Trophoblast cell (in vitro differentiated cells and primary cell): Measurements from ENCODE around the gene TDRD6.

ENCODE experiments used
- DNase-seq, 2 donors: peaks; one replicate each; pipeline ENCODE4 v3.0.0-alpha.2; 2016
- H2AFZ ChIP-seq: 2 replicates; pipeline ENCODE4 v1.6.1; 2013; ENCODE audit warnings: low read length, moderate library complexity, mild to moderate bottlenecking; ENCODE audit not compliant: insufficient read depth, poor library complexity
- H2AK5ac ChIP-seq: 2 replicates; pipeline ENCODE4 v1.6.1; 2013; ENCODE audit warnings: mild to moderate bottlenecking, low read length
- H2BK120ac ChIP-seq: 2 replicates; pipeline ENCODE4 v1.6.1; 2013; ENCODE audit warnings: low read length, mild to moderate bottlenecking, moderate library complexity; ENCODE audit not compliant: insufficient read depth, poor library complexity
- H2BK12ac ChIP-seq: 2 replicates; pipeline ENCODE4 v1.6.1; 2013; ENCODE audit warnings: mild to moderate bottlenecking, low read length, moderate library complexity
- H2BK5ac ChIP-seq: 2 replicates; pipeline ENCODE4 v1.6.1; 2013; ENCODE audit warnings: low read length, low read depth, moderate library complexity, mild to moderate bottlenecking; ENCODE audit not compliant: poor library complexity
- H3K14ac ChIP-seq: 2 replicates; pipeline ENCODE4 v1.6.1; 2013; ENCODE audit warnings: mild to moderate bottlenecking, low read length
- H3K18ac ChIP-seq: 2 replicates; pipeline ENCODE4 v1.6.1; 2013; ENCODE audit warnings: mild to moderate bottlenecking, low read length
- H3K23ac ChIP-seq: 2 replicates; pipeline ENCODE4 v1.6.1; 2013; ENCODE audit warnings: low read length
- H3K27ac ChIP-seq: 2 replicates; pipeline ENCODE4 v1.5.1; 2013; ENCODE audit warnings: low read depth, mild to moderate bottlenecking, inconsistent platforms, low read length, moderate library complexity
- H3K27me3 ChIP-seq: 2 replicates; pipeline ENCODE4 v1.6.1; 2013; ENCODE audit warnings: inconsistent platforms, mild to moderate bottlenecking, low read length, moderate library complexity; ENCODE audit not compliant: insufficient read depth
- H3K36me3 ChIP-seq, 2 experiments: 1 replicate in 1 of 2; 2 replicates in 1 of 2; pipeline ENCODE4 v1.6.1; 2013; ENCODE audit warnings: low read length in 2 of 2, mild to moderate bottlenecking in 2 of 2, moderate library complexity in 1 of 2; ENCODE audit not compliant: insufficient read depth in 2 of 2, control insufficient read depth in 1 of 2
- H3K4ac ChIP-seq: 2 replicates; pipeline ENCODE4 v1.6.1; 2013; ENCODE audit warnings: low read depth, mild to moderate bottlenecking, low read length, moderate library complexity
- H3K4me1 ChIP-seq, 2 experiments: 1 replicate in 1 of 2; 2 replicates in 1 of 2; pipeline ENCODE4 v1.6.1; 2013; ENCODE audit warnings: low read length in 2 of 2, mild to moderate bottlenecking in 2 of 2, moderate library complexity in 1 of 2; ENCODE audit not compliant: insufficient read depth in 2 of 2, control insufficient read depth in 1 of 2
- H3K4me2 ChIP-seq: 2 replicates; pipeline ENCODE4 v1.6.1; 2013; ENCODE audit warnings: inconsistent platforms, mild to moderate bottlenecking, low read length, moderate library complexity
- H3K4me3 ChIP-seq: 2 replicates; pipeline ENCODE4 v1.5.1; 2013; ENCODE audit warnings: mild to moderate bottlenecking, low read depth, low read length, inconsistent platforms
- H3K79me1 ChIP-seq: one replicate; pipeline ENCODE4 v1.6.1; 2013; ENCODE audit warnings: low read length
- H3K79me2 ChIP-seq: 2 replicates; pipeline ENCODE4 v1.6.1; 2013; ENCODE audit warnings: low read length, mild to moderate bottlenecking; ENCODE audit not compliant: control insufficient read depth, insufficient read depth, poor library complexity
- H3K9ac ChIP-seq: 2 replicates; pipeline ENCODE4 v1.6.1; 2013; ENCODE audit warnings: mild to moderate bottlenecking, low read length
- H3K9me3 ChIP-seq: 2 replicates; pipeline ENCODE4 v1.6.1; 2013; ENCODE audit warnings: low read depth, mild to moderate bottlenecking, control low read depth, inconsistent platforms, low read length; ENCODE audit not compliant: insufficient read depth
- H4K12ac ChIP-seq: 2 replicates; pipeline ENCODE4 v1.6.1; 2013; ENCODE audit warnings: low read depth, mild to moderate bottlenecking, low read length, moderate library complexity
- H4K8ac ChIP-seq: 2 replicates; pipeline ENCODE4 v1.6.1; 2013; ENCODE audit warnings: low read depth, mild to moderate bottlenecking, low read length, moderate library complexity
- H4K91ac ChIP-seq: one replicate; pipeline ENCODE4 v1.6.1; 2013; ENCODE audit warnings: low read depth, mild to moderate bottlenecking, low read length, moderate library complexity
- WGBS: extraction: QIAGEN DNeasy Blood & Tissue Kit; methylation state at CpG from one replicate; pipeline ENCODE4 v1.1.7; 2013; ENCODE audit warnings: missing lambda C conversion rate; ENCODE audit not compliant: insufficient read length, insufficient coverage; ENCODE audit errors: extremely low coverage; 5-methylcytosine and 5-hydroxymethylcytosine counted together

The TDRD6 gene

DNA sequence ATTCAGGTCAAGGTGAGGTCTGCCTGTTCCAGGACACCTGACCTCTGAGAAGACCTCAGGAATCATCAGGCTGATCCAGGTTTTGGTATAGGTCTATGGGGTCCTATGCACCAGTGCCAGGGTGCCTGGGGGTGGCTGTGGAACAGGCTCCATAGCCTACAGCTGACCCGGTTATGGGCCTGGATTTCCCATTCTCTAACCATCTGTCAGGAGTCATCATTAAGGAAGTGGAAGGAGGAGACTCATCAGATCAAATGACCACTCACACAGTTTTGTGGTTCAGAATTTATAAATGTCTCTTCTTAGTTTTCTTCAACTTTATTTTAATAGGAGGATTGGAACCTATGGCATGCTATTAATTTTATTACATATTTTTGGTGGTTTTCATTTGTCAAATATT is 32.7 kb downstream of the TDRD6 start:
- Histone ChIP-seq H3K9ac (no peak overlapping the region), H4K8ac (no peak overlapping the region), H2BK120ac (no peak overlapping the region), H2AK5ac (no peak overlapping the region), H3K4me2 (no peak overlapping the region), H3K18ac (no peak overlapping the region), H3K27ac (no peak overlapping the region), H2AFZ (no peak overlapping the region), H3K4me1 (no peaks in the 10 kb centered on the region), H2BK12ac (no peak overlapping the region), H3K14ac (no peak overlapping the region), H4K91ac (no peak overlapping the region), H3K4ac (no peak overlapping the region), H3K79me1 (no peaks in the 10 kb centered on the region), H3K36me3 (no peaks in the 10 kb centered on the region), H3K27me3 (no peaks in the 10 kb centered on the region), H3K23ac (no peak overlapping the region), H4K12ac (no peak overlapping the region), H3K9me3 (no peaks in the 10 kb centered on the region), H3K4me3 (no peak overlapping the region), H2BK5ac (no peak overlapping the region), H3K79me2 (no peaks in the 10 kb centered on the region)
- no CpG with 5 or more reads among the region's 1 CpG for WGBS
- no peak for DNase-seq

- Histone ChIP-seq H3K79me2 (no peaks in the 10 kb centered on the region), H3K9me3 (no peaks in the 10 kb centered on the region), H3K27me3 (no peaks in the 10 kb centered on the region), H2AK5ac (no peak overlapping the region), H3K4me2 (no peak overlapping the region), H3K9ac (no peak overlapping the region), H3K27ac (no peak overlapping the region), H2AFZ (no peak overlapping the region), H4K8ac (no peak overlapping the region), H2BK120ac (no peak overlapping the region), H3K4me3 (no peak overlapping the region), H2BK5ac (no peak overlapping the region), H2BK12ac (no peak overlapping the region), H3K14ac (no peak overlapping the region), H3K18ac (no peak overlapping the region), H3K23ac (no peak overlapping the region), H3K79me1 (no peaks in the 10 kb centered on the region), H4K91ac (no peak overlapping the region), H3K36me3 (no peaks in the 10 kb centered on the region), H4K12ac (no peak overlapping the region), H3K4me1 (peaks cover 0 to 2% of the 10 kb centered on the region in 2 experiments), H3K4ac (no peak overlapping the region)
- no CpG with 5 or more reads among the region's 1 CpG for WGBS
- DNase-seq = no peak
Observed at GRCh38 chr6:46729787-46730326, 42.2 kb downstream of the TDRD6 start.

GRCh38 chr6:46730921-46731461 is 43.3 kb downstream of the TDRD6 start:
- Histone ChIP-seq H3K4ac (no peak overlapping the region), H3K79me1 (no peaks in the 10 kb centered on the region), H3K36me3 (no peaks in the 10 kb centered on the region), H3K18ac (no peak overlapping the region), H2AK5ac (no peak overlapping the region), H2AFZ (no peak overlapping the region), H3K4me3 (no peak overlapping the region), H3K23ac (no peak overlapping the region), H4K91ac (no peak overlapping the region), H3K14ac (no peak overlapping the region), H4K12ac (no peak overlapping the region), H3K4me2 (no peak overlapping the region), H2BK120ac (no peak overlapping the region), H3K4me1 (peaks cover 3 to 10% of the 10 kb centered on the region in 2 experiments), H4K8ac (no peak overlapping the region), H2BK12ac (no peak overlapping the region), H3K9ac (no peak overlapping the region), H3K9me3 (no peaks in the 10 kb centered on the region), H3K27me3 (peaks cover 5% of the 10 kb centered on the region), H3K27ac (no peak overlapping the region), H3K79me2 (no peaks in the 10 kb centered on the region), H2BK5ac (no peak overlapping the region)
- no CpG with 5 or more reads among the region's 4 CpGs for WGBS
- DNase-seq = peak in 1 of 2 donors; percentile 32

GRCh38 chr6:46733341-46733801 is 45.7 kb downstream of the TDRD6 start:
- Histone ChIP-seq H2AFZ (no peak overlapping the region), H3K4me1 (peaks cover 3 to 10% of the 10 kb centered on the region in 2 experiments), H4K91ac (no peak overlapping the region), H3K36me3 (no peaks in the 10 kb centered on the region), H3K79me1 (no peaks in the 10 kb centered on the region), H2BK120ac (no peak overlapping the region), H3K79me2 (no peaks in the 10 kb centered on the region), H2AK5ac (no peak overlapping the region), H4K12ac (no peak overlapping the region), H3K18ac (no peak overlapping the region), H3K23ac (no peak overlapping the region), H3K27me3 (peaks cover 5% of the 10 kb centered on the region), H3K9me3 (no peaks in the 10 kb centered on the region), H3K9ac (no peak overlapping the region), H3K14ac (no peak overlapping the region), H2BK5ac (no peak overlapping the region), H3K4ac (no peak overlapping the region), H3K4me3 (no peak overlapping the region), H3K27ac (no peak overlapping the region), H4K8ac (no peak overlapping the region), H3K4me2 (no peak overlapping the region), H2BK12ac (no peak overlapping the region)
- WGBS = no CpG with 5 or more reads among the region's 2 CpGs
- peak; percentile 92 to 95 for DNase-seq
